ENCODE data around the gene PRKAR1B. TPM values are rescaled to one million over a fixed set of nuclear protein-coding genes. Genes with fewer than 3 reads are reported as not detected.
"Not testable (repeated sequence)": the region's sequence is repeated elsewhere in the genome, so short reads cannot be mapped to it uniquely, and the experiment has no call there.

PRKAR1B gene
- total RNA-seq, 2 donors from 2014 or later = 15.1 to 15.9 TPM

- no peaks in the 10 kb centered on the region for H3K36me3 ChIP-seq
- TF ChIP-seq CTCF (IDR thresholded peaks at IDR 0.05) = no peak
- H3K27ac ChIP-seq = no peak overlapping the region
- H3K4me3 ChIP-seq = no peak overlapping the region
- no peak for DNase-seq (ENCODE audit: low spot score)
- no peaks in the 10 kb centered on the region for H3K27me3 ChIP-seq
- no peaks in the 10 kb centered on the region for H3K4me1 ChIP-seq
- peaks cover 0 to 13% of the 10 kb centered on the region in 2 donors for H3K9me3 ChIP-seq
Measured at GRCh38 chr7:618539-619367, 108.3 kb downstream of the PRKAR1B start.

DNA sequence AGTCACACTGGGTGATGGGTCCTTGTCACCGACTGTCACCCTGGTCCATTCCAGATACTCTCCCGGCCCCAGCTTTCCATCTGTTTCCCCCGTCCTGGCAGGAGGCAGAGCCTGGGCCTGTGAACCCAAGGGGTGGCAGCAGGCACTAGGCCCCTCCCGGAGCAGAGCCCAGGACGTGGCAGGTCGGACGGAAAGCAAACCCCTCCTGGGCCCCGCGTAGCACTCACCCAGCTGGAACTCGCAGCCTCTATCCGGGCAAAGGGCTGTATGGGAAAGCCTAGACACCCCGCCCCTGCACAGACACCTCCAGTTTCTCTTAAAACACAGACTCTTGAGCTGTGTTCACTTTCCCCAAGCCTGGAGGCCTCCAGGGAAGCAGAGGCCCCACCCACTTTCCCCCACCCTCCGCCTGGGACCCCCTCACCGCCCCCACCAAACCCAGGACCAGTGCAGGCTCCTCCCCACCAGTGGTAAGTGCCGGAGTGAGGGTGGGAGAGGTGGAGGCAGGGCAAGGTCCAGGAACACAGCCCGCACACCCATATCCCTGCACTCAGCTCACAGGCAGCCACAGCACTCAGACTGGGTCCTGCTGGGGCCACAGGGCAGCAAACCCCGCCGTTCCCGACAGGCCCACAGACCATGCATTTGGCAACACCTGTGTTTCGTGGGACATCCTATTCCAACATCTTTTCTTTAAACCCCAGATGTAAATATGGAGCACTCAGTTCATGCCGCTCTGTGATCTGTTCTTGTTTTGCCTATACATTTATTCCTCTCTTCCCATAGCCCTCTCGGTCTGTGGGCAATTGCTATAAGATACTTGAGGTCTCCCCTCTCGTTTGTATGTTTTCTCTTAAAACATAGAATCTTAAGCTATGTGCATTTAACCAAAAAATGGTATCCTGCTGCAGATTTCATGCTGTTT lies 109.2 kb downstream of the PRKAR1B start:
- H3K27ac ChIP-seq = no peak overlapping the region
- H3K36me3 ChIP-seq = no peaks in the 10 kb centered on the region
- no peak for TF ChIP-seq CTCF (IDR thresholded peaks at IDR 0.05)
- H3K9me3 ChIP-seq = peaks cover 0 to 13% of the 10 kb centered on the region in 2 donors
- no peaks in the 10 kb centered on the region for H3K27me3 ChIP-seq
- H3K4me3 ChIP-seq = no peak overlapping the region
- H3K4me1 ChIP-seq = no peaks in the 10 kb centered on the region
- no peak for DNase-seq (ENCODE audit: low spot score)

GRCh38 chr7:613442-614140 lies 113.5 kb downstream of the PRKAR1B start:
- Histone ChIP-seq H3K4me1 (peaks cover 0 to 16% of the 10 kb centered on the region in 2 donors), H3K4me3 (no peak overlapping the region), H3K27me3 (no peaks in the 10 kb centered on the region), H3K36me3 (no peaks in the 10 kb centered on the region), H3K9me3 (no peaks in the 10 kb centered on the region), H3K27ac (no peak overlapping the region)
- no peak for DNase-seq (ENCODE audit: low spot score)
- TF ChIP-seq CTCF (IDR thresholded peaks at IDR 0.05) = no peak

GRCh38 chr7:611837-612236 lies 115.2 kb downstream of the PRKAR1B start:
- H3K9me3 ChIP-seq; DNase-seq (ENCODE audit: low spot score); H3K27me3 ChIP-seq: not testable (repeated sequence)

GRCh38 chr7:611281-611810 lies 115.7 kb downstream of the PRKAR1B start:
- Histone ChIP-seq H3K4me3 (no peak overlapping the region), H3K4me1 (peaks cover 0 to 16% of the 10 kb centered on the region in 2 donors), H3K9me3 (no peaks in the 10 kb centered on the region), H3K36me3 (no peaks in the 10 kb centered on the region), H3K27me3 (no peaks in the 10 kb centered on the region), H3K27ac (peak overlapping the region; percentile 64 to 79)
- no peak for TF ChIP-seq CTCF (IDR thresholded peaks at IDR 0.05)
- no peak for DNase-seq (ENCODE audit: low spot score)

More at GRCh38 chr7:611837-612236, 115.2 kb downstream of the PRKAR1B start:
- H3K4me3 ChIP-seq, H3K27ac ChIP-seq, H3K36me3 ChIP-seq: not testable (repeated sequence)
- H3K4me1 ChIP-seq = peaks cover 0 to 16% of the 10 kb centered on the region in 2 donors
